SIG-M5 treated with dmso at 0.1 percent for 504 hours (cell line): ENCODE measurements around the gene SPATA6.

ENCODE experiments used
- DNase-seq: peaks from one replicate; lab custom pipeline; 2025; ENCODE audit not compliant: unreplicated experiment; lab: John Stamatoyannopoulos, UW

Gene SPATA6

GRCh38 chr1:48258106-48258505 is 213.9 kb downstream of the SPATA6 start:
- no peak for DNase-seq

- no peak for DNase-seq
Observed at GRCh38 chr1:48254254-48254653, 217.8 kb downstream of the SPATA6 start.

GRCh38 chr1:48251821-48252220 is 220.2 kb downstream of the SPATA6 start:
- DNase-seq: no peak

- DNase-seq: no peak
Observed at GRCh38 chr1:48251323-48251722, 220.7 kb downstream of the SPATA6 start.

GRCh38 chr1:48250572-48250971 is 221.4 kb downstream of the SPATA6 start:
- no peak for DNase-seq

GRCh38 chr1:48249868-48250267 is 222.1 kb downstream of the SPATA6 start:
- no peak for DNase-seq

- DNase-seq: no peak
Observed at GRCh38 chr1:48248356-48248755, 223.6 kb downstream of the SPATA6 start.

GRCh38 chr1:48246727-48247126 is 225.3 kb downstream of the SPATA6 start:
- DNase-seq: no peak
